IPS DF 4.7 (cell line): ENCODE measurements around the gene RNLS.

ENCODE experiments used
- DNase-seq: peaks from one replicate; pipeline ENCODE4 v3.0.0-alpha.2; 2013; ENCODE audit warnings: low spot score; ENCODE audit errors: extremely low read depth

RNLS gene

GRCh38 chr10:88582806-88583583 is at the start of gene RNLS:
TSS of gene RNLS (minus strand) at chr10:88583318.
- peak; percentile 19 for DNase-seq

DNA sequence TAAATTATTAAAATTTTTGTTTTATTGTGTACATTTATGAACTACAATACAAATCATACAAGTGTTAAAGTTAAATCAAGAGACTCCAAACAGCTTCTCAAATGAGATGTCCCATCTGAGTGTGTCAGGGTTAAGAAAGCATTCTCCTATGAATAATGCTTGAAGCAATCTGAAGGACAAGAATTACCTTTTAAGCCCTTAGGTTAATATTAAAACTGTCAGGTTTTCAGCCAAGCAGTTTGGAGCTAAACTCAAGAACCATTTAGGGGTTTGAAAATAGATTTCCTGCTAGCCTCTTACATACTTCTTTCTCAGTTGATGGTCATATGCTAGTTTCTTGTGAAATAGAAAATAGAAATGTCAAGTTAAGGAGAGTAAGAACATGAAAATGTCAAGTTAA is 41.7 kb upstream of the RNLS start:
- DNase-seq = no peak

- no peak for DNase-seq
These were observed 40.7 kb upstream of the RNLS start for GRCh38 chr10:88623835-88624234.

- DNase-seq = no peak
These were observed 37.3 kb upstream of the RNLS start for GRCh38 chr10:88620441-88620840.

DNA sequence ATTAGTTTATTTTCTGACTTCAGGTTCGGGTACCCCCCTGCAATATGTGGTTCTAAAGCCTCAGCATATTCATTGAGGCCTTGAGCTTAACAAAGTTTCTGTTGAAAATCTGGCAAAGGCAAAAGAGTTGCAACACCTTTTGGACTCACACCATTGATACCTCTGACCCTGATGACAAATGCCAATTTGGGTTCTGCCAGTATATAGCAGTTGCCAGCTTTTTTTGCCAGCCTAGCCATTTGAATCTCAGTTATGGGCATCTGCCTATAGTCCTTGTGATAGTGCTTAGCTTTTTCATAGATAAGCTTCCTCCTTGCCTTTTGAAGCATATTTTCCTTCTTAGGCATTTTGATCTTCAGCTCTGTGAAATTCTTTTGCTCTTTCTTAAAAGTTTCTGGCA is 35.4 kb upstream of the RNLS start:
- no peak for DNase-seq

- DNase-seq = no peak
These were observed 34.7 kb upstream of the RNLS start for GRCh38 chr10:88617772-88618300.

DNA sequence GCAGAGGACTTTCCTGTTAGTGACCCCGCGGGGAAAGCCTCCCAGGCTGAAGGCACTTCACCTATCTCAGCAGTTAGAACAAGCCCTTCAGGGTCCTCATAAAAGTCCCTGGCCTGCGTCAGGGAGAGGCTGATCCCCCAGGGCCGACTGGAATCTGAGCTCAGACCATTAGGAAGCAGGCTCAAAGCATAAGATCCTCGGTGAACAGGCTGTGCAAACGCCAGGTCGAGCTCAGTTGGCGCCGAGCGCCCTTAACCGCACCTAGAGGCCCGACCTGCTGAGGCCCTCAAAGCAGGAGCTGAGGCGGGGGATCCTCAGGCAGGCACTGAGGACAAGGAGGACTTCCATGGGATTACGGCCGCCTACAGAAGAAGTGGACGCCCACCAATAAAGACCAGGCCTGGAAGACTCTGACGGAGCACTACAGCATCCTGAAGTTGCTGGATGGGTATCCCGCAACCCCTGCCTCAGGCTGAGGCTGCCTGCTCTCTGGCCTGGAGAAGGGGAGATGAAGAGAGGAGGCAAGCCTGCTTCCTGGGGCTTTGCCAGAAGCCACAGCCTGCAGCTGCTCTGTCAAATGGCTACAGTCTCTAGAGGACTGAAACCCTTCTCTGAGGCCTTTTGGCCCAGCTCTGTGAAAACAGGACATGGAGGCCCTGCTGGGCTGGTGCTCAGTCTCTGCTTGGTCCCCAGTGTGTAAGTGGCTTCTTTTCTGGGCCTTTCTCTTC is 33.3 kb upstream of the RNLS start:
- no peak for DNase-seq

GRCh38 chr10:88608780-88609179 is 25.7 kb upstream of the RNLS start:
- DNase-seq = no peak

DNA sequence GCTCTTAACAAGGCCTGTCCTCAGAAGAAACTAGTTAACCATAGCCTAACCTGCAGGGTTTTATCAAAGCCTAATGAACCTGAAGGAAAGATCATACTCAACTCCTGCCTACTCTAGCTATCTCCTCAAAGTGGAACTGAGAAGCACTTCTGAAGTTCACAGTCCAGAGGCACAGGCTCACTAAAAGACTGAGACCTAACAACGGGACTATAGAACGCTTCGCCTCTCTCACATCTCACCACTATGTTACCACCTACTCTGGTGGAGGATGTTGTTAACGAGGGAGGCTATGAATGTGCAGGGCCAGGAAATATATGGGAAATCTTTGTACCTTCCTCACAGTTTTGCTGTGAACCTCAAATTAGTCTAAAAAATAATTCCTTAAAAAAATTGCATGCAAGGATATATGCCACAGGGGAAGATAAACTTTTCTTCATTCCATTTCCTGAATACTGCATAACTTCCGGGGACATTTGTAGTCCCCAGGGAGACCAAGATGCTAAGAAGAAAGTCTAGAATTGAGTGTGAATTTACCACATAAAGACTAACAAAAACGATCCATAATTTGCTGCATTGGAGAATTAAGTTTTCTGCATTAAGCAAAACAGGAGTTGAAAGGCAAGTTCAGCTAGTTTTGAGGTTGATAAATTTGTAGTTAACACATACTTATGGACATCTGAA is 25.1 kb upstream of the RNLS start:
- no peak for DNase-seq

GRCh38 chr10:88598055-88598454 is 14.9 kb upstream of the RNLS start:
- DNase-seq = no peak

- DNase-seq = no peak
These were observed 11.4 kb upstream of the RNLS start for GRCh38 chr10:88594482-88594881.

GRCh38 chr10:88592906-88593305 is 9.8 kb upstream of the RNLS start:
- DNase-seq = no peak

GRCh38 chr10:88592381-88592780 is 9.3 kb upstream of the RNLS start:
- DNase-seq = no peak

DNA sequence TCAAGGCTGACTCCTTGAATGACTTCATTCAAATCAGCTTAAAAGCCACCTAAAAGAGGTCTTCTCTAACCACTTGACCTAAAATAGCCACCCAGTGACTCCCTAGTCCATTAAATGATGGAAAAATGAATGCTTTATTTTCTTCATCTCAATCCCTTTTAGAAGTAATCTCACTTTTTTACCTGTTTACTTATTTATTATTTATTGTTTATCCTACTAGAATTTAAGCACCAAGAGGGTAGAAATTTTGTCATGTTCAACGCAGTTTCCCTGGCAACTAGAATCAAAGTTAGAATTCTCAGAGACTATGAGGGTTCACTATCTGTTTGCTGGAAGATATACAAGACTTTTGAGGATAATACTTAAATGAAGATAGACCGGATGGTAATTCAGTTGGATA is 3.3 kb upstream of the RNLS start, which contains the start of gene LIPJ:
TSS of gene LIPJ (plus strand) at position 301 of the 400 bp plus-strand sequence. CDS start 3,926 bp downstream, outside the sequence.
- DNase-seq = no peak

- DNase-seq = no peak
These were observed 453 bp upstream of the RNLS start for GRCh38 chr10:88583584-88583957.

DNA sequence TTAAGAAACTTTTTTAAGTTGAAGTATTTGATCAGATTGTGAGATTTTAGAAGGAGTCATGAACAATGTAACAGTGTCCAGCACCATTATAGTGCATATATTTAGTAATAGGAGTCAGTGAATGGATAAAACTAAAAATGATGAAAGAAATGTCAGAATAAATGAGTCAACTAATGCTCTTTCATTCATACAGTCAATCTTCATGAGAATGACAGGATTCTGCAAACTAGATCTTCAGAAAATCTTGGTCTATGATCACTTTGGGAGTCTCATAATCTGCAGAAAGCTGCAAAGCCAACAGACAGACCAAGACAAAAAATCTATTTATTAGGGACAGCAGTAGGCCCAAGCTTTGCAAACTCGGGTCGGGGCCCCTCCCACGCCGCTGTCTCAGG is 710 bp downstream of the RNLS start:
- DNase-seq = no peak

GRCh38 chr10:88565072-88565471 is 18.0 kb downstream of the RNLS start:
- no peak for DNase-seq

DNA sequence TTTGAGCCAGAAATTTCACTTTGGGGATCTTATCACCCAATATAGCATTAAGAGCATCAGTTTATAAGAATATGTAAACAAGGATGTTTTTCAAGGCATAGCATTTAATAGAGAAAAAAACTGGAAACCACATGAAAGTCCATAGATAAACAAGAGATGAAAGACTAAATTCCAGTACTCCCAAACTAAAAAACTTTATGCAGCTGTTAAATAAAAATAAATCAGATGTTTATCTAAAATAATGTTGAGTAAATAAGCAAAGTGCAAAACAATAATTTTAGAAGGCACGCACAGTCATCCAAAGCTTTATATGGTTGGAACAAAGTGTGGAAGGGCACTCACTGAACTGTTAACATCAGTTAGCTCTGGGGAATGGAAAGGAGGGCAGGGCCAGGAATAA is 21.0 kb downstream of the RNLS start:
- no peak for DNase-seq

- DNase-seq = no peak
These were observed 25.5 kb downstream of the RNLS start for GRCh38 chr10:88557658-88558057.

- no peak for DNase-seq
These were observed 25.9 kb downstream of the RNLS start for GRCh38 chr10:88557256-88557655.

DNA sequence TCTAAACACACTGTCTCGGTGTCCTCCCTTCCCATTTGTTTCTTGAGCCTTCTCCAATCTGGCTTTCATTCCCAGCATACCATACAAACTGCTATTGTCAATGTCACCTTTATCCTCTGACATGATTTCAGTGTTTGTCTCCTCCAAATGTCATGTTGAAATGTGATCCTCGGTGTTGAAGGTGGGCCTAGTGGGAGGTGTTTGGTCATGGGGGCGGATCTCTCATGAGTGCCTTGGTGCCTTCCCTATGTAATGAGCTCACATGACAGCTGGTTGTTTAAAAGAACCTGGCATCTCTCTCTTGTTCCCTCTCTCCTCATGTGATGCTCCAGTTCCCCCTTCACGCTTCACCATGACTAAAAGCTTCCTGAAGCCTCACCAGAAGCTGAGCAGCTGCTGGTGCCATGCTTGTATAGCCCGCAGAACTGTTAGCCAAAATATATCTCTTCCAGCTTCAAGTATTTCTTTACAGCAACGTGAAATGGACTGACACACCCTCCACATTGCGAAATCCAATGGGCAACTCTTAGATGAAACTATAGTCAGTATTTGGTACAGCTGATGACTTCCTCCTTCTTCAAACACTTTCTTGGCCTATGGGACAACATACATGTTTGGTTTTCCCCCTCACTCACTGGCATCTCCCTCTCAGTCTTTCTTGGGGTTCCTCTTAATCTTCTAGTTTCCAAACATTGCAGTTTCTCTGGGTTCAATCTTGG is 27.8 kb downstream of the RNLS start:
- no peak for DNase-seq
